ENCODE measurements around the gene MRPS22. TPM values are rescaled to one million over a fixed set of nuclear protein-coding genes. Genes with fewer than 3 reads are reported as not detected.

MRPS22 gene
- total RNA-seq, 4 donors from 2014 or later, result 34.8 to 52.2 (median 40.7) TPM

DNA sequence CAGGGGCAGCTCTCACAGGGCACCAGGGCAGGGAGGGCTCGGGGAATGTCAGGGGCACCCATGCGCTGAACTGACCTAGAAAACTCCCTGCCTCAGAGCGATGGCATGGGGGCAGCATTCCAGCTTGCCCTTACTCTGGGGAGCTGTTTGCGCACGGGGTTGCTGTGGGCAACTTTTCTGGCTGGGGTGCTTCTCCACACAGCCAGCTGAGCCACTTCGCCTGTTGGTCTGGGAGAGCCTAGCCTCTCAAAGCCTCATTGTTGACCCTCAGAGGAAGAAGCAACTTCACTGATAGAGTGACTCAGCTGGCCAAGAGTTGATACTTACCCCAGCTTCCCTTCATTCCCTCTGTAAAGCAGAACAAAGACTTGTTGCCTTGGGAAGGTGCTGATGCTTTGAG is 42.6 kb upstream of the MRPS22 start:
- TF ChIP-seq, protein P1, sequence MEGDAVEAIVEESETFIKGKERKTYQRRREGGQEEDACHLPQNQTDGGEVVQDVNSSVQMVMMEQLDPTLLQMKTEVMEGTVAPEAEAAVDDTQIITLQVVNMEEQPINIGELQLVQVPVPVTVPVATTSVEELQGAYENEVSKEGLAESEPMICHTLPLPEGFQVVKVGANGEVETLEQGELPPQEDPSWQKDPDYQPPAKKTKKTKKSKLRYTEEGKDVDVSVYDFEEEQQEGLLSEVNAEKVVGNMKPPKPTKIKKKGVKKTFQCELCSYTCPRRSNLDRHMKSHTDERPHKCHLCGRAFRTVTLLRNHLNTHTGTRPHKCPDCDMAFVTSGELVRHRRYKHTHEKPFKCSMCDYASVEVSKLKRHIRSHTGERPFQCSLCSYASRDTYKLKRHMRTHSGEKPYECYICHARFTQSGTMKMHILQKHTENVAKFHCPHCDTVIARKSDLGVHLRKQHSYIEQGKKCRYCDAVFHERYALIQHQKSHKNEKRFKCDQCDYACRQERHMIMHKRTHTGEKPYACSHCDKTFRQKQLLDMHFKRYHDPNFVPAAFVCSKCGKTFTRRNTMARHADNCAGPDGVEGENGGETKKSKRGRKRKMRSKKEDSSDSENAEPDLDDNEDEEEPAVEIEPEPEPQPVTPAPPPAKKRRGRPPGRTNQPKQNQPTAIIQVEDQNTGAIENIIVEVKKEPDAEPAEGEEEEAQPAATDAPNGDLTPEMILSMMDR (IDR thresholded peaks at IDR 0.05), result no peak
- DNase-seq (ENCODE audit: low spot score) (no peak), ATAC-seq (ENCODE audit: low FRiP score) (no peak)

DNA sequence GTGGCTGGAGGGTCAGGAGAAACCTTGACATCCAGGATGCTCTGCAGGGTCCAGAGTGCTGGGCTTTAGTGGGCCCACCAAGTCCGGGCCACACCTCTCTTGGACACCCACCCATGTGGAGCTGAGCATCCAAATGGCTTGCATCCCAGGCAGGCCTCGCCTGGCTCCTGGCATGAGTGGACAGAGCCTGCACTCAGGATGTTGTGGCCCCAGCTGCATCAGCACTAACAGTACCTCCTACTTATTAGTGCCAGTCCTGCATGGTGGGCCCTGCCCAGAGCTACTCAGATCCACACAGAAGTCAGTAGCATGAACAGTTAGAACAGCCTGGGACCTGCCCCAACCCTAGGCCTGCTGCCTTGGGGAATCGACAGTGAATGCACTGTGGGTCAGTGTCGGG is 42.2 kb upstream of the MRPS22 start:
- DNase-seq (ENCODE audit: low spot score) (no peak), ATAC-seq (ENCODE audit: low FRiP score) (no peak)
- TF ChIP-seq, protein P1 (IDR thresholded peaks at IDR 0.05), result no peak

DNA sequence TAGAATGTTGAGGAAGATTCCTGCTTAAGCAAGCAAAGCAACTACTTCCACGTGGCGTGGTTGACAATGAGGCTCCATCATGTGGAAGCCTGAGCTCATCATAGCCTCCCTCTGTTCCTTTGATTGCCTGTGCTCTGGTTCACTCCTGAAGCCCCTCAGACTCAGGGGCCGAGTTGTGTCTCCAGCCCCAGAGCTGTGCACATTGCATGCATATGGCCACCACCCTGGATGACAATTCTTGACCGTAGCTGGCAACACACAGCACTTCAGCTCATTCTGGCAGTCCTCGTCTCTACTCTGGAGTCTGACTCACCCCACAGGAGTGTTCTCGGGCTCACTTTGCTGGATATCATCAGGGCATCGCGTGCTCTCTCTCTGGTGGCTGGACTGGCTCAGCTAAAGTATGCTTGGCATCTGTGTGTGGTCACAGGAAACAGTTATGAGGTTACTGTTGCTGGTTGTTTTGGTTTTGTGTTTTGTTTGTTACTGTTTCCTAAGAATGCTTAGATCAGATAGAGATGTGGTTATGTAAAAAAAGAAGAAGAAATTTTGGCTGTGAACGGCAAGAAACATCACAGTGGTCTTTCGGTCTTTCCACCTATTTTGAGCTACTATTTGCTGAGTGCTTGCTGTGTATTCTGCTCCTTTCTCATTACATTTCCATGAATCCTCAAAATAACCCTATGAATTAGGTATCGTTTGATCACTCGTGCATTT is 41.6 kb upstream of the MRPS22 start:
- no peak for DNase-seq (ENCODE audit: low spot score)
- ATAC-seq (ENCODE audit: low FRiP score), result no peak
- TF ChIP-seq, protein P1 (IDR thresholded peaks at IDR 0.05), result no peak

DNA sequence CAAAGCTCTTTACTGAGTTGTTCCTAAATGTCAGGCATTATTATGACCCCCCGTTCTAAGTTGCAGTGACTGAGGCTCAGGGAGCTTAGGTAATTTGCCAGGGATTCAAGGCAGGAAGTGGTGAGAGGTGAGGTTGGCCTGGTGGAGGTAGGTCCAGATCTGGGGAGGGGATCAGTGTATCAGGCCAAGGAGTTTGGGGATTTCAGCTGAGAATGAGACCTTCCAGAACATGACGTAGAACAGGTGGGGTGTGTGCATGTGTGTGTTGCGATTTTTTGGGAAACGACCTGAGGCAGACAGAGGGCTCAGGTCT is 41.1 kb upstream of the MRPS22 start:
- TF ChIP-seq, protein P1 (IDR thresholded peaks at IDR 0.05), result no peak
- no peak for ATAC-seq (ENCODE audit: low FRiP score)

GRCh38 chr3:139303216-139303615 is 40.6 kb upstream of the MRPS22 start:
- ATAC-seq (ENCODE audit: low FRiP score) (no peak), DNase-seq (ENCODE audit: low spot score) (no peak)
- TF ChIP-seq, protein P1 (IDR thresholded peaks at IDR 0.05), result no peak

More for the DNA sequence above, 41.1 kb upstream of the MRPS22 start:
- no peak for DNase-seq (ENCODE audit: low spot score)

DNA sequence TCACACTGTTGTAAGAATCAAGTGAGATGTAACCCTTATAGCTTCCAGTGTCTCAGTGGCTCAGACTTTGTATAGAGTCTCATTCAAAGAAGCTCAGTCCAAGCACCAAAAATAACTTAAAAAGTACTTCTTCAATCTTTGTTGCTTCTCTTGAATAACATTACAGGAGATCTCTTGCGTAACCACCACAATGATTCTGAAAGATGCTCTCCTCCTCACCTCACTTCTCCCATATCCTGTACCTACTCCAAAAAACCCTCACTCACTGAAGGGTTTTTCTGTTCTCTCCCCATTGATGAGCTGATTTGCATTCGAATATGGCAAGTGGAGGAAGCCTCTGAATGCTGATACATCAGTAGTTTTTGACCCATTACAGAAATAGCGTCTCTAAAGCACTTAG is 39.4 kb upstream of the MRPS22 start:
- DNase-seq (ENCODE audit: low spot score), result no peak
- TF ChIP-seq, protein P1 (IDR thresholded peaks at IDR 0.05), result no peak
- ATAC-seq (ENCODE audit: low FRiP score), result no peak

GRCh38 chr3:139306078-139306477 is 37.7 kb upstream of the MRPS22 start:
- no peak for ATAC-seq (ENCODE audit: low FRiP score)
- TF ChIP-seq, protein P1 (IDR thresholded peaks at IDR 0.05), result no peak
- no peak for DNase-seq (ENCODE audit: low spot score)
